ENCODE data around the gene BUD31. TPM values are rescaled to one million over a fixed set of nuclear protein-coding genes. Genes with fewer than 3 reads are reported as not detected.

The BUD31 gene
- total RNA-seq, 4 donors from 2014 or later = 23.3 to 46.8 (median 28.0) TPM

- Histone ChIP-seq H3K27me3 (no peaks in the 10 kb centered on the region), H3K27ac (peak overlapping the region; percentile 92 to 98 (median 96)), H3K36me3 (peaks cover 0 to 25% of the 10 kb centered on the region in 2 donors), H3K4me3 (peak overlapping the region; percentile 83 to 99 (median 96)), H3K9me3 (no peaks in the 10 kb centered on the region), H3K4me1 (peaks cover 28 to 37% of the 10 kb centered on the region in 2 donors)
- ATAC-seq = peak; percentile 31 to 44
- in situ Hi-C loops (cut with MboI; ENCODE audit: low sequenced_read_pairs in 4 of 4) (no loop called here), intact Hi-C loops (cut with DNase I; ENCODE audit: low total_unique reads) (loop anchor here (1.0 to 2.0 kb wide), 3 partner anchors 29 to 67 kb away; partner anchors contain the start of genes ATP5MF, BUD31, PDAP1 and ZKSCAN5)
- no peak for DNase-seq
- TF ChIP-seq POLR2A (IDR thresholded peaks at IDR 0.05) (no peak), CTCF (IDR thresholded peaks at IDR 0.05 in 4 of 5, conservative IDR thresholded peaks at IDR 0.05 in 1 of 5) (no peak)
Measured at GRCh38 chr7:99437946-99438572, 29.3 kb downstream of the BUD31 start.

GRCh38 chr7:99438573-99439480, 30.1 kb downstream of the BUD31 start, which contains the start of the genes CPSF4 and PTCD1:
Gene CPSF4, plus strand, starts transcription at chr7:99438943. Its CDS starts 140 bp downstream, at chr7:99439083.
Gene PTCD1, minus strand, starts transcription at chr7:99438798. Its CDS starts 3,556 bp downstream, at chr7:99435242.
- ATAC-seq = peak; percentile 94 to 97
- Histone ChIP-seq H3K4me3 (peak within 1 kb of the TSS; percentile 83 to 99 (median 96)), H3K9me3 (no peaks in the 10 kb centered on the region), H3K27ac (peak within 1 kb of the TSS; percentile 92 to 98 (median 96)), H3K4me1 (peaks cover 28 to 37% of the 10 kb centered on the region in 2 donors), H3K27me3 (no peaks in the 10 kb centered on the region), H3K36me3 (peaks cover 0 to 25% of the 10 kb centered on the region in 2 donors)
- in situ Hi-C loops (cut with MboI; ENCODE audit: low sequenced_read_pairs in 4 of 4) (no loop called here), intact Hi-C loops (cut with DNase I; ENCODE audit: low total_unique reads) (loop anchor here (1.0 to 2.0 kb wide), 3 partner anchors 28 to 66 kb away; partner anchors contain the start of genes ATP5MF, BUD31, PDAP1 and ZKSCAN5)
- peak; percentile 78 to 85 for TF ChIP-seq POLR2A (IDR thresholded peaks at IDR 0.05)
- no peak for TF ChIP-seq CTCF (IDR thresholded peaks at IDR 0.05 in 4 of 5, conservative IDR thresholded peaks at IDR 0.05 in 1 of 5)
- peak; percentile 95 to 96 for DNase-seq

GRCh38 chr7:99440195-99440594, 31.4 kb downstream of the BUD31 start:
- peak overlapping the region; percentile 83 to 99 (median 96) for H3K4me3 ChIP-seq
- intact Hi-C loops (cut with DNase I; ENCODE audit: low total_unique reads) (no loop called here), in situ Hi-C loops (cut with MboI; ENCODE audit: low sequenced_read_pairs in 4 of 4) (no loop called here)

More at GRCh38 chr7:99440195-99440594, 31.4 kb downstream of the BUD31 start:
- DNase-seq (no peak), ATAC-seq (no peak)
- H3K27ac ChIP-seq = peak overlapping the region in 2 of 4 donors; percentile 92 to 98
- H3K4me1 ChIP-seq = peaks cover 28 to 37% of the 10 kb centered on the region in 2 donors
- no peaks in the 10 kb centered on the region for H3K9me3 ChIP-seq
- no peaks in the 10 kb centered on the region for H3K27me3 ChIP-seq
- TF ChIP-seq POLR2A (IDR thresholded peaks at IDR 0.05) (no peak), CTCF (IDR thresholded peaks at IDR 0.05 in 4 of 5, conservative IDR thresholded peaks at IDR 0.05 in 1 of 5) (no peak)
- H3K36me3 ChIP-seq = peaks cover 5 to 21% of the 10 kb centered on the region in 2 donors
